ENCODE data around the gene FBLN1. TPM values are rescaled to one million over a fixed set of nuclear protein-coding genes. Genes with fewer than 3 reads are reported as not detected.

The FBLN1 gene
- total RNA-seq, 1 experiment from 2014 or later, result 28.6 TPM

DNA sequence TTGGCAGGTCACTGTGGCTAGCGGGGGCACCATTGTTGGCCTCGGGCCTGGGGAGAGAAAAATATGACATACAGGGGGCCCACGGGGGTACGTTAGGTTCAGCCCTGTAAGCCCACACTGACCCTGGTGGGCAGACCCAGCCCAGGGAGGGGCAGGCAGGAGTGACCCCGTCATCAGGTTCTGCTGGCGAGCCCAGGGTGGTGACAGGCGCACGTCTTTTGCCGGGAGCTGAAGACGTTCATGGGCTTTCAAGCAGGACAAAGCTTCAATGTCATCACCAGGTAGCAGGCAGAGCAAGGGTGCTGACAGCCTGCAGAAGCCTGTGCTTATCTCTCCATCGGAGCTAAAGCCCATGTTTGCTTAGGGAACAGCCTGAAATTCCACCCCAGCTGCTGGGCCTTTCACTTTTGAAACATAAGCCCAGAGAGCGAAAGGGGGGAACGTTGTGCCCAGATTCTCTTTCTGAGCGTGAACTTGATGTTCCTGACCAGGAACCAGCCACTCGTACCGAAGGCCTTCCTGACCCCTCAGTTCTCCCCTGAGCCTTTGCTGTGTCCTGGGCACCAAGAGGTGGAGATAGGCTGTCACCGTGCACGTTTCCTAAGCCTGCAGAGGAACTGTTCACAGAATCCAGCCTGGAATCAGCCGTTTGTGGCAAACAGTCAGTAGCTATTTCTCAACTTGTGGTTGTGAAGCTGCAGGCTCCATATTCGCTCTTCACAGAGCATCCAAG is 94.9 kb downstream of the FBLN1 start:
- peaks cover 31% of the 10 kb centered on the region for H3K4me1 Mint-ChIP-seq (ENCODE audit: low read depth, unreplicated experiment)
- no TSS peak for BruUV-seq (replicated peaks)
- peaks cover 1% of the 10 kb centered on the region for H3K36me3 Mint-ChIP-seq (ENCODE audit: insufficient read depth, unreplicated experiment)
- no peak overlapping the region for H3K27ac Mint-ChIP-seq (ENCODE audit: unreplicated experiment)
- TF ChIP-seq CTCF (IDR thresholded peaks at IDR 0.05; ENCODE audit: unreplicated experiment), result no peak
- no peaks in the 10 kb centered on the region for H3K27me3 Mint-ChIP-seq (ENCODE audit: unreplicated experiment)
- CTCF ChIA-PET, result interaction anchor here (0.8 to 1.5 kb wide), 3 partner anchors 11 to 45 kb away, joined by 3 to 5 read pairs (median 3); no protein-coding TSS in a partner anchor
- H3K4me3 Mint-ChIP-seq (ENCODE audit: low read depth, unreplicated experiment), result no peak overlapping the region
- H3K9me3 Mint-ChIP-seq (ENCODE audit: low read depth, unreplicated experiment), result no peaks in the 10 kb centered on the region
- peak; percentile 39 for DNase-seq
- intact Hi-C loops (cut with micrococcal nuclease; ENCODE audit: unreplicated experiment), result no loop called here

GRCh38 chr22:45598596-45599217 is 96.0 kb downstream of the FBLN1 start:
- TF ChIP-seq CTCF (IDR thresholded peaks at IDR 0.05; ENCODE audit: unreplicated experiment), result no peak
- CTCF ChIA-PET, result no interaction called here
- no peak for DNase-seq
- Mint-ChIP-seq H3K4me1 (ENCODE audit: low read depth, unreplicated experiment) (peaks cover 42% of the 10 kb centered on the region), H3K4me3 (ENCODE audit: low read depth, unreplicated experiment) (no peak overlapping the region), H3K27me3 (ENCODE audit: unreplicated experiment) (no peaks in the 10 kb centered on the region), H3K9me3 (ENCODE audit: low read depth, unreplicated experiment) (no peaks in the 10 kb centered on the region), H3K27ac (ENCODE audit: unreplicated experiment) (no peak overlapping the region), H3K36me3 (ENCODE audit: insufficient read depth, unreplicated experiment) (peaks cover 10% of the 10 kb centered on the region)
- intact Hi-C loops (cut with micrococcal nuclease; ENCODE audit: unreplicated experiment), result no loop called here
- no TSS peak for BruUV-seq (replicated peaks)

DNA sequence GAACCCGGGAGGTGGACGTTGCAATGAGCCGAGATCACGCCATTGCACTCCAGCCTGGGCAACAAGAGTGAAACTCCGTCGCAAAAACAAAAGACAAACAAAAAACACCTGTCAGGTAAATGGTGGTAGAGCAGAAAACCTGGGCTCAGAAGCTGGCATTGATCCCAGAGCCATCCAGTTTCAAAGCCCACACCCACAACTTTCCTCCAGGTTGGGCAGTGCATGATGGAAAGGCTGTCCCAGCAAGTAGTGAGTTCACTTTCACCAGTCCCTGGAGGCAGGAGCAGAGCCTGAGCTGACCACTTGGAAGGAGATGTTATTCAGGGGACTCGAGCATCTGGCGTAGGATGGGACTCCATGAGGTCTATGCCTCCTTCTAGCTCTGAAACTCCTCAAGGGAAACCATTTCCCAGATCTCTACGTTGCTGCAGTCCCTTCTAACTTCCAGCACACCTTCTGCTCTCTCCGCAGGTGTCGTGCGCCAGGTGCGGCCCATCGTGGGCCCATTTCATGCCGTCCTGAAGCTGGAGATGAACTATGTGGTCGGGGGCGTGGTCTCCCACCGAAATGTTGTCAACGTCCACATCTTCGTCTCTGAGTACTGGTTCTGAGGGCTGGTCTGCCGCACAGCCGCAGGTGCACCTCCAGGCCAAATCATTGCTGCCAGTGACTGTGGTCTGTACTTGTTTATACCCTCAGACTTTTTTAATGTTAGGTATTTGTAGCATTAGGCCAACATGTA is 97.3 kb downstream of the FBLN1 start:
- BruUV-seq (replicated peaks), result no TSS peak
- H3K9me3 Mint-ChIP-seq (ENCODE audit: low read depth, unreplicated experiment), result no peaks in the 10 kb centered on the region
- H3K27me3 Mint-ChIP-seq (ENCODE audit: unreplicated experiment), result no peaks in the 10 kb centered on the region
- peaks cover 18% of the 10 kb centered on the region for H3K36me3 Mint-ChIP-seq (ENCODE audit: insufficient read depth, unreplicated experiment)
- peaks cover 55% of the 10 kb centered on the region for H3K4me1 Mint-ChIP-seq (ENCODE audit: low read depth, unreplicated experiment)
- DNase-seq, result no peak
- no peak for TF ChIP-seq CTCF (IDR thresholded peaks at IDR 0.05; ENCODE audit: unreplicated experiment)
- H3K4me3 Mint-ChIP-seq (ENCODE audit: low read depth, unreplicated experiment), result no peak overlapping the region
- H3K27ac Mint-ChIP-seq (ENCODE audit: unreplicated experiment), result no peak overlapping the region
- CTCF ChIA-PET, result no interaction called here
- intact Hi-C loops (cut with micrococcal nuclease; ENCODE audit: unreplicated experiment), result no loop called here

- no peaks in the 10 kb centered on the region for H3K27me3 Mint-ChIP-seq (ENCODE audit: unreplicated experiment)
- DNase-seq, result no peak
- TF ChIP-seq CTCF (IDR thresholded peaks at IDR 0.05; ENCODE audit: unreplicated experiment), result no peak
- BruUV-seq (replicated peaks), result no TSS peak
- no peaks in the 10 kb centered on the region for H3K9me3 Mint-ChIP-seq (ENCODE audit: low read depth, unreplicated experiment)
- H3K36me3 Mint-ChIP-seq (ENCODE audit: insufficient read depth, unreplicated experiment), result peaks cover 28% of the 10 kb centered on the region
- no peak overlapping the region for H3K4me3 Mint-ChIP-seq (ENCODE audit: low read depth, unreplicated experiment)
- intact Hi-C loops (cut with micrococcal nuclease; ENCODE audit: unreplicated experiment), result no loop called here
- CTCF ChIA-PET, result no interaction called here
- no peak overlapping the region for H3K27ac Mint-ChIP-seq (ENCODE audit: unreplicated experiment)
- peaks cover 66% of the 10 kb centered on the region for H3K4me1 Mint-ChIP-seq (ENCODE audit: low read depth, unreplicated experiment)
Observed at GRCh38 chr22:45600790-45601730, 98.4 kb downstream of the FBLN1 start.
